ENCODE results near the gene MAPK10.
"Not testable (repeated sequence)": the region's sequence is repeated elsewhere in the genome, so short reads cannot be mapped to it uniquely, and the experiment has no call there.

Gene MAPK10

DNA sequence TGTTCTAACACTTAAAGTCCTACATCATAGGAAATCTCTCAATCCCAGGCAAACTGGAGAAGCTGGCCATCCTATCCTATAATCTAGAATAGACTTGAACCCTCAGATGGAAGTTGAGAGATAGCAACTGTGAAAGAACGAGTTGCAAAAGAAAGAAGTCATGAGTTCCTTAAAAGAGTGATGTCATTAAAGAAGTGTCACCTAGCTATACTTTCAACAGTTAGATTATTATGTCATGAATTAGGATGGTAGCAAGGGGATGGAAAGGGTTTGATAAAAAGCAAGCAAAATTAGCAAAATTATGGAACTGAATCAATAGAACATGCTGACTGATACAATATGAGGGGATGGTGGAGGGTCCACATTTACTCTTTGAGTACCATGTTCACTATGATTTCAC, 7.1 kb upstream of the MAPK10 start:
- no peaks in the 10 kb centered on the region for H3K4me1 Mint-ChIP-seq (ENCODE audit: low read depth)
- H3K9me3 Mint-ChIP-seq: peaks cover 2% of the 10 kb centered on the region
- no peaks in the 10 kb centered on the region for H3K36me3 Mint-ChIP-seq (ENCODE audit: low read depth)
- no peaks in the 10 kb centered on the region for H3K27me3 Mint-ChIP-seq (ENCODE audit: low read depth)
- H3K4me3 Mint-ChIP-seq: no peak overlapping the region
- H3K27ac Mint-ChIP-seq: no peak overlapping the region

DNA sequence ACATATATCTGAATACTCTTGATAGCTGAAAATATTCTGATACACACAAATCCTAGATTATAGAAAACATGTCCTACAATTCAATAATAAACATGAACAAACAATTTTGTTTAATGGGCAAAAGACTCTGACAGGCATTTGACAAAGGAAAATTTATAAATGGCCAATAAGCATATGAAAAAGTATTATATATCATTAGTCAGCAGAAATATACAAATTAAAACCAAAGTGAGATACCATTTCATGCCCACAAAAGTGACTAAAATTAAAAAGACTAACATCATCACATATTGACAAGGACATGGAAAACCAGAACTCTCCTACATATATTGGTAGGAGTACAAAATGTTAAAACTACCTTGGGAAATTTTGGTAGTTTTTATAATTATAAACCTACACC, 2.7 kb upstream of the MAPK10 start:
- H3K27me3 Mint-ChIP-seq (ENCODE audit: low read depth): no peaks in the 10 kb centered on the region
- no peaks in the 10 kb centered on the region for H3K36me3 Mint-ChIP-seq (ENCODE audit: low read depth)
- H3K4me3 Mint-ChIP-seq: no peak overlapping the region
- H3K27ac Mint-ChIP-seq: no peak overlapping the region
- no peaks in the 10 kb centered on the region for H3K9me3 Mint-ChIP-seq
- H3K4me1 Mint-ChIP-seq (ENCODE audit: low read depth): peaks cover 12% of the 10 kb centered on the region

DNA sequence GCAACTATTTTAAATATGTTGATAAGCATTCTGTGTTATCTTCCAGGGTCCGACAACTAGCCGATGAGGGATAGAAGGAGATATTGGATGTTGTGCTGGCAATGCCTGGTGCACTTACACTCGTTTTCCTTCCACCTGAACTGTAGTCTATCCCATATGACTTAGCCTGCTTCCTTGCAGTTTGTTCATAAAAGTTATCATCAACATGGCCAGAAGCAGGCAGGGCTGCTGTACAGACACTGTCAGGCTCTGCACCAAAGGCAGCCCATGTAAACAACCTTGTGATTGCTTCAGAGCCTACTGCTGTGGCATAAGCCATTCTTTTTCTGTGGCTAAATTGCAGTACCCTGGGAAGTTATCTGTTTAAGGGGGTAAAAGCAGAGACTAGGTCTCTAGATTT, 1.6 kb downstream of the MAPK10 start:
- peaks cover 12% of the 10 kb centered on the region for H3K4me1 Mint-ChIP-seq (ENCODE audit: low read depth)
- no peak overlapping the region for H3K4me3 Mint-ChIP-seq
- H3K27me3 Mint-ChIP-seq (ENCODE audit: low read depth): no peaks in the 10 kb centered on the region
- H3K9me3 Mint-ChIP-seq: no peaks in the 10 kb centered on the region
- H3K36me3 Mint-ChIP-seq (ENCODE audit: low read depth): no peaks in the 10 kb centered on the region
- no peak overlapping the region for H3K27ac Mint-ChIP-seq

DNA sequence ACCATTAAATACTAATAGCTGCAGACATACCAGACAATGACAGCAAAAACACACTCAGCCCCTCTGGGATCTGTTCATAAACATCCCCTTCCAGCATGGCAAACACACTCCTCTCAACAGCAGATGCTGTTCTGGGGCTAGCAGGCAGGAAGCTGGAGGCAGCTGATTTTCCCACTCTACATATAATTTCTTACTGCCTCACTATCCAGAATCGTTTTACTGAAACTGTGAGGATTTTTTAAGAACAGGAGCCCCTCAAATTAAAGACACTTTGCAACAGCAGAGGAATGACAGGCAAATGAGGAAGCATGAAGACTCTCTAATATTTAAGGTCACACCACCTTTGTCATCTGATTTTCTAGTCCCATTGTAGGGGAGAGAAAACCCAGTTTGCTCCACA, 2.2 kb downstream of the MAPK10 start:
- no peak overlapping the region for H3K4me3 Mint-ChIP-seq
- H3K4me1 Mint-ChIP-seq (ENCODE audit: low read depth): peaks cover 12% of the 10 kb centered on the region
- H3K9me3 Mint-ChIP-seq: no peaks in the 10 kb centered on the region
- H3K27ac Mint-ChIP-seq: no peak overlapping the region
- H3K36me3 Mint-ChIP-seq (ENCODE audit: low read depth): no peaks in the 10 kb centered on the region
- H3K27me3 Mint-ChIP-seq (ENCODE audit: low read depth): no peaks in the 10 kb centered on the region

DNA sequence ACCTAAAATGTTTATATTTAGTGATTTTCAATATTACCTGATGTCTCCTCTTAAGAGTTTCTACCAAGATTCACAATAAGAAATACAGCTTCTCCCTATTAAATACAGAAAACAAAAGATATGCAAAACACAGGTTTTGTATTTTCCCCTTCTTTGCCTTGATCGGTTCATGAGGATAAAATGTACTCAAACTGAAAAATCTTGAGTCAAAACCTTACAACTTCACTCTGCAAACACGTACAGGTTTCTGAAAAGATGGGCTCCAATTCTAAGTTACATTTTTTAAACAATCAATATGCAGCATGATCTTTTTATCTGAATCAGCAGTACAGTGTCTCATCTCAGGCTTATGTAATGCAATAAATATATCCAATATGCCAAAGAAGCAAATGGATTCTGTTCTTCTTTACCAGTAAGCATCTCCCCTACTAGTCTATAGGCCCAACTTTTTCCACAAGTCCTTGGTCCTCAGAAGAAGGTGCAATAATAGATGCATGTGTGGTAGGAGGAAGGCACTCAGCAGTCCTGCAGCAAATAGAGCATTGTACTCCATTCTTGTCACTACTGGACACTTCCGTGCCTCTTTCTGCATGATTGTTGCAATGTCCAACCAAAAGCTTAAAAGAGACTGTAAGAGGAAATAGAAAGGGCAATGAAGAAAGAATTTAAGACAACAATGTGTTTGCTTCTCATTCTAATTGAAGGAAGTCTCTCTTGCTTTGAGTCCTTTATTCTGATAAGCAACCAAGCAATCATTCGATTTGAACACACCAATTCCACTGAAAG, 3.2 kb downstream of the MAPK10 start:
- Mint-ChIP-seq H3K9me3 (no peaks in the 10 kb centered on the region), H3K27ac (no peak overlapping the region), H3K4me3 (no peak overlapping the region), H3K4me1 (ENCODE audit: low read depth) (peaks cover 12% of the 10 kb centered on the region), H3K36me3 (ENCODE audit: low read depth) (no peaks in the 10 kb centered on the region), H3K27me3 (ENCODE audit: low read depth) (no peaks in the 10 kb centered on the region)

DNA sequence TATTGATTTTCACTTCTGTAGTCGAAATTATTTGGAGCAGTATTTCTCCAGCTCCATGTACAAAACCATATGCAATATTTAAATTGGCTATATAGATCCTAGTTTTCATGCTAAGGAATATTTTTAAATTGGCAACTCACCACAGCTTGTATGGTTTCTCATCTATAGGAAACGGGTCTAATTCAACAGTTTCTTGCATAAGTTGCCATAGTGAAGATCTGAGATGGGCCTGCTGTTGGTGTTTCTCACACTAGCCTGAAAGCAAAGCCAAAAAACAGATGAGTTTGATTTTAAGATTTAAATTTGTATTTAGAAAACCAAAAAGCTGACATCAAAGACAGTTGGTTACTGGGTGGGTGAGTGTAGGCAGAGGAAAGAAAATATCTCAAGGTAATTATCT, 5.5 kb downstream of the MAPK10 start:
- H3K4me3 Mint-ChIP-seq: no peak overlapping the region
- H3K9me3 Mint-ChIP-seq: no peaks in the 10 kb centered on the region
- H3K36me3 Mint-ChIP-seq (ENCODE audit: low read depth): no peaks in the 10 kb centered on the region
- H3K27me3 Mint-ChIP-seq (ENCODE audit: low read depth): no peaks in the 10 kb centered on the region
- peaks cover under 1% of the 10 kb centered on the region for H3K4me1 Mint-ChIP-seq (ENCODE audit: low read depth)
- no peak overlapping the region for H3K27ac Mint-ChIP-seq

DNA sequence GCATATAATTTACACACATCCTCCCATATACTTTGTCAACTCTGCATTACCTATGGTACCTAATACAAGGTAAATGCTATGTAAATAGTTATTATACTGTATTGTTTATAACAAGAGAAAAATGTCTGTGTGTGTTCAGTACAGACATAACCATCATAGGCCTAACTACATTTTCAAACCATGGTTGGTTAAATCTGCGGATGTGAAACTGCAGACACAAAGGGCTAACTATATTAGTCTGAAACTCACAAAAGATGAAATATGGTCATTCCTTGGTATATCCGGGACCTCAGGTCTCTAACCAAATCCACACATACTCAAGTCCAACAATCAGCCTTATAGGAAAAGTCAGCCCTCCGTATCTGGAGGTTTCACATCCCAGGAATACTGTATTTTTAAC, 13.5 kb downstream of the MAPK10 start:
- Mint-ChIP-seq H3K4me1 (ENCODE audit: low read depth) (no peaks in the 10 kb centered on the region), H3K4me3 (no peak overlapping the region), H3K27me3 (ENCODE audit: low read depth) (peaks cover 4% of the 10 kb centered on the region), H3K27ac (no peak overlapping the region), H3K9me3 (no peaks in the 10 kb centered on the region), H3K36me3 (ENCODE audit: low read depth) (no peaks in the 10 kb centered on the region)

DNA sequence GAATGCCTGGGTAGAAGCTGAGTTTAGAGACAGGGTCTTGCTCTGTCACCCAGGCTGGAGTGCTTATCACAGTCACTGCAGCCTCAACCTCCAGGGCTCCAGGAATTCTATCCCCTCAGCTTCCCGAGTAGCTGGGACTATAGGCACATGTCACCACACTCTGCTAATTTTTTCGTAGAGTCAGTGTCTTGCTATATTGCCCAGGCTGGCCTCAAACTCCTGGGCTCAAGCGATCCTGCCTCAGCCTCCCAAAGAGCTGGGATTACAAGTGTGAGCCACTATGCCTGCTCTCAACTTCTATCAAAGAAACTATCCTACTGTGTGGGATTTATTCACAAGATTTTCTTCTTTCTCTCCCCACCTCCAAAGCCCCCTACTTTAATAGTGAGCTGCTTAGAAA, 15.7 kb downstream of the MAPK10 start:
- no peaks in the 10 kb centered on the region for H3K4me1 Mint-ChIP-seq (ENCODE audit: low read depth)
- no peaks in the 10 kb centered on the region for H3K9me3 Mint-ChIP-seq
- peaks cover 4% of the 10 kb centered on the region for H3K27me3 Mint-ChIP-seq (ENCODE audit: low read depth)
- H3K36me3 Mint-ChIP-seq (ENCODE audit: low read depth): no peaks in the 10 kb centered on the region
- H3K4me3 Mint-ChIP-seq: no peak overlapping the region
- H3K27ac Mint-ChIP-seq: no peak overlapping the region

DNA sequence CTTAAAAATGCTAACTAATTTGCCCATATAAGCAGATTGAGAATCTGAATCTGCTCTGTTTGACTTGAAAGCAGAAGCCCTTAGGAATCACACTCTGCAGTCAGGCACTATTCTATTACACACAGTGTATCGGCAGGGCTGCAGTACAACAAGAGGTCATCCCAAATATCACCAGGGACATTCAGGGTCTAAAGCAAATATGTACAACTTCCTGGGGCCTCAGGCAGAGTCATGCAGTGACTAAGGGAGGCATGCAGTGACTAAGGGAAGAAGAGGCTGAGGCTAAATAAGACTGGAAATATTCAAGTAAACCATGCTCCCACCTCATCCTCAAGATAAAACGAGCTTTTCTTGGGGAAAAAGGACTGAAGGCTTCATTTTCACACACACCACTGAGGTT, 20.9 kb downstream of the MAPK10 start:
- Mint-ChIP-seq H3K4me1 (ENCODE audit: low read depth) (no peaks in the 10 kb centered on the region), H3K27ac (no peak overlapping the region), H3K27me3 (ENCODE audit: low read depth) (no peaks in the 10 kb centered on the region), H3K9me3 (no peaks in the 10 kb centered on the region), H3K36me3 (ENCODE audit: low read depth) (no peaks in the 10 kb centered on the region), H3K4me3 (no peak overlapping the region)

DNA sequence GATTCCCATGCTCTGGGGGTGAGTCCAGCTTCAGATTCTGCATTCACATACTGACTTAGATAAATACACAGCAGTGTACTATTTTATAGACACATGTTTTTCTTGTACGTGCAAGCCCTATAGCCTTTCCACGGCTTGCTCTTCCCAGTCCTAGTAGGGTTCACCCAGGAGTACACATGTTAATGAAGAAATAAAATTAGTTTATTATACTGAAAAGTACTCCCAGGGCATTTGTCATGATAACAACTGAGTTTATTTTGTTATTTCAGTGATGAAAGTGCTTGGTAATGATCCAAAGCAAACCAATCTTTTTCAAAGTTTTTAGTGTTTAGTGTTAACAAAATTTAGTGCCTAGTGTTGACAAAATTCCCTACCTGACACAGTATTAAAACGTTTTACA, 21.3 kb downstream of the MAPK10 start:
- Mint-ChIP-seq H3K9me3 (no peaks in the 10 kb centered on the region), H3K4me1 (ENCODE audit: low read depth) (no peaks in the 10 kb centered on the region), H3K27me3 (ENCODE audit: low read depth) (no peaks in the 10 kb centered on the region), H3K27ac (no peak overlapping the region), H3K36me3 (ENCODE audit: low read depth) (no peaks in the 10 kb centered on the region), H3K4me3 (no peak overlapping the region)

DNA sequence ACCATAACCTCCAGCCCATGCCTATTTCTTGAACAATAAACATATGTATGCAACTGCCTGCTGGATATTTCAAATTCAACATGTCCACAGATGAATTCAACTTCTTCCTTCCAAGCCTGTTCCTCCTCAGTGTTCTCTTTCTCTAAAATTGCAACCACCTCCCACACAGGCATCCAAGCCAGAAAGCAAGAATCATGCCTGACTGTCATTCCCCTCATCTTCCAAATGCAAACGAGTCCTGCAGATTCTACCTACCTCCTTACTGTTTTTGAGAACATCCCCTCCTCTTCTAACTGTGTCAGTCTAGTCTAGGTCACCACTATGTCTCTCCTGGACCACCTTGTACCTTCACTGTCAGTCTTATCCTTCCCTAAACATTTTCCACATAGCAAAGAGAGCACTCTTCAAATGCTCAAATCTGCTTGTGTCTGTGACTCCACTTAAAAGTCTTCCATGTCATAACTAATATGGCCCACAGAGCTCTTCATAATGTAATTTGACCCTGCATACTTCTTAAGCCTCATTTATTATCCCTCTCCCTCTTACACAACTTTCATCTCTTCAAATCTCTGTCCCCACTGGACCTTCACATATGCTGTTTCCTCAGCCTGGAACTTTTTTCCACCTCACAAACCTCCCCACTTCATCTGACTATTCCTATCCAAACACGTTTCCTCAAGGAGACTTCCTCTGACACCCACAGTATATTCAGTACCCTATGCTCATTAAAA, 25.7 kb downstream of the MAPK10 start:
- H3K9me3 Mint-ChIP-seq: no peaks in the 10 kb centered on the region
- no peaks in the 10 kb centered on the region for H3K36me3 Mint-ChIP-seq (ENCODE audit: low read depth)
- H3K4me1 Mint-ChIP-seq (ENCODE audit: low read depth): no peaks in the 10 kb centered on the region
- H3K27ac Mint-ChIP-seq: no peak overlapping the region
- no peaks in the 10 kb centered on the region for H3K27me3 Mint-ChIP-seq (ENCODE audit: low read depth)
- H3K4me3 Mint-ChIP-seq: no peak overlapping the region

DNA sequence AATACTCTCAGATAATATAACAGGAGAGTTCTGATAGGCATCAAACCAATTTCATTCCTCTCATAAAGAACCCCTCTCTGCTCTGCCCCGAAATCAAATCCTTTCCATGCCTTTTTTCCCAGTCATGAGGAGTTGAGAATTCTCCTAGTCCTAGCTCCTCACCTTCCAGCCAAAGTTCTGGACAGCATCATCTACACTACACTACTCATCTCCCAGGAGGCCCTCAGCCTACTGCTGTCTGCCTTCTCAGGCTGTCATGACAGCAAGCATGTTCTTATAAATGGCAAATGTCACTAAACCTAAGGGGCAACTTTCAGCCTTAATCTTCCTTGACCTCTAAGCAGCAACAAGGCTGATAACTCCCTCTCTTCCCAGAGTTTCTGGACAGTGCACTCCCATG, 26.6 kb downstream of the MAPK10 start:
- Mint-ChIP-seq H3K4me1 (ENCODE audit: low read depth) (no peaks in the 10 kb centered on the region), H3K36me3 (ENCODE audit: low read depth) (no peaks in the 10 kb centered on the region), H3K27me3 (ENCODE audit: low read depth) (no peaks in the 10 kb centered on the region), H3K4me3 (no peak overlapping the region), H3K9me3 (no peaks in the 10 kb centered on the region), H3K27ac (no peak overlapping the region)

DNA sequence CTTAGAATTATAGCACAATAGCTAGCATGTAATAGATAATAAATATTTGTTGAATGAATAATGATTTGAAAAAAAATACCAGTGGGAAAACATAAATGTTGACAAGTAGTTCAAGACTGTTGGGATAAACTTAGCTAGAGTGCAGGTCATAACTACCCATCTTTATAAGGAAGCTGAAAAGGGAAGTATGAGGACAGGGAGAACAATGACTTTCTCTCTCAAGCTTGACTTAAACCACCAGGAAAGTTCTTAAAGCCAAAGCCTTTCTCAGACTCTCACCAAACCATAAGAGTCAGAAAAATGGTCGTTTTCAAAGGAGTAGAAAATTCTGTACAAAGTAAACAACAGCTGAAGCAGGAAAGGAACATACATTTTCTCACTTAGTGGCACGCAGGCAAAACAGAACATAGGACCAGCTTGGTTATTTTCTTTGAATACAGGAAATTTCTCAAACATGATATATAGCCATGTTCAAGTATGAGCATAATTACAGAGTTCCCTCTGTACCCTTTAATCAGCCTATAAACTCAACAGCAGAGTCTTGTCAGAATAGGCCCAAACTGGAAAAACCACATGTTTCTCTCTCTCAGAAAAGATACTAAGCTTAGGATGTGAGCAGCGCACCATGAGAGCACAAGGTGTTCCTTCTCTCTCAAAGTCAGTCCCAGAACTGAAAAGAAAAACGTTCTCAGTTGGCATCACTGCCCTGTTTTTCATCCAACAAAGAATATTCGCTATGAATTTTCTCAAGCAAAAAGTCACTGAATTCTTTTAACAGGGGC, 28.7 kb downstream of the MAPK10 start:
- Mint-ChIP-seq H3K27ac (no peak overlapping the region), H3K27me3 (ENCODE audit: low read depth) (no peaks in the 10 kb centered on the region), H3K4me1 (ENCODE audit: low read depth) (no peaks in the 10 kb centered on the region), H3K9me3 (no peaks in the 10 kb centered on the region), H3K36me3 (ENCODE audit: low read depth) (no peaks in the 10 kb centered on the region), H3K4me3 (no peak overlapping the region)

DNA sequence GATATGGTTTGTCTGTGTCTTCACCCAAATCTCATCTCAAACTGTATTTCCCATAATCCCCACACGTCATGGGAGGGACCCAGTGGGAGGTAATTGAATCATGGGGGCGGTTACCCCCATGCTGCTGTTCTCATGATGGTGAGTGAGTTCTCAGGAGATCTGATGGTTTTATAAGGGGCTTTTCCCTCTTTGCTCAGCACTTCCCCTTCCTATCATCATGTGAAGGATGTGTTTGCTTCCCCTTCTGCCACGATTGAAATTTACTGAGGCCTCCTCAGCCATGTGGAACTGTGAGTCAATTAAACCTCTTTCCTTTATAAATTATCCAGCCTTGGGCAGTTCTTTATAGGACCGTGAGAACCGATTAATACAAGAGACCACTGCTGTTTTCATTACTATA, 29.4 kb downstream of the MAPK10 start:
- not testable (repeated sequence) for H3K4me3 Mint-ChIP-seq; H3K4me1 Mint-ChIP-seq (ENCODE audit: low read depth); H3K27ac Mint-ChIP-seq; H3K36me3 Mint-ChIP-seq (ENCODE audit: low read depth); H3K9me3 Mint-ChIP-seq; H3K27me3 Mint-ChIP-seq (ENCODE audit: low read depth)

DNA sequence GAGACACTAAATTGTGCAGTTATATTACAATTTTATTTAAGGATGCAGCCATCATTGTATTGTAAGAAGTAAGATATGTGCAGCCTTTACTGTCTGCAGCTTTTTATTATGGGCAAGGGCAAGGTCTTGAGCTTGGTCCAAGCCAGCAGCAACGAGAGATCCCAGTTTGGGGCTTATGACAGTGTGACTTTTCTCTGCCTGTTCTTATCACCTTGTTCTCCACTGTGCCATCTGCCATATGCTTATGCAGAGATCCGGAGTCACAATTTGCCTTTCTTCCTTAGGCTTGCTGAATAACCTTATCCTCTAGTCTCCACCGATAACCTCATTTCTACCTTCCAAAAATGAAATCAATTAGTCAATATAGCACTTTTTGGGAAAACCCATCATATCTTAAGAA, 30.4 kb downstream of the MAPK10 start:
- H3K36me3 Mint-ChIP-seq (ENCODE audit: low read depth): no peaks in the 10 kb centered on the region
- no peak overlapping the region for H3K4me3 Mint-ChIP-seq
- no peaks in the 10 kb centered on the region for H3K9me3 Mint-ChIP-seq
- no peaks in the 10 kb centered on the region for H3K27me3 Mint-ChIP-seq (ENCODE audit: low read depth)
- no peak overlapping the region for H3K27ac Mint-ChIP-seq
- no peaks in the 10 kb centered on the region for H3K4me1 Mint-ChIP-seq (ENCODE audit: low read depth)

Measured in T-helper 1 cell treated with Interleukin-12 subunit alpha and Interleukin-12 subunit beta and Interleukin-4 antibody, amounts not matched to agents 30 μg/mL and 1 μg/mL, for 36 hours (primary cell).